Astrocyte (in vitro differentiated cells and primary cell): ENCODE data around the gene IBSP. TPM values are rescaled to one million over a fixed set of nuclear protein-coding genes. Genes with fewer than 3 reads are reported as not detected.

Experiments used
- DNase-seq: peaks from one replicate; pipeline ENCODE4 v3.0.0-alpha.2; 2010; ENCODE audit warnings: low read depth
- FAIRE-seq: peaks from 2 replicates; lab custom pipeline; 2011; peaks lifted over from hg19 to GRCh38; lab: Jason Lieb, UNC
- H2AFZ ChIP-seq: 2 replicates; pipeline ENCODE4 v1.6.0; 2012; ENCODE audit warnings: low read depth, low read length, inconsistent platforms
- H3K27ac ChIP-seq: 2 replicates; pipeline ENCODE4 v1.5.1; 2011; ENCODE audit warnings: low read depth, low read length, inconsistent platforms
- H3K27me3 ChIP-seq: 2 replicates; pipeline ENCODE4 v1.6.0; 2011; ENCODE audit warnings: low read length, inconsistent platforms; ENCODE audit not compliant: insufficient read depth
- H3K36me3 ChIP-seq: 2 replicates; pipeline ENCODE4 v1.5.1; 2011; ENCODE audit warnings: low read length, inconsistent platforms; ENCODE audit not compliant: insufficient read depth
- H3K4me1 ChIP-seq: 2 replicates; pipeline ENCODE4 v1.5.1; 2011; ENCODE audit warnings: low read length, inconsistent platforms; ENCODE audit not compliant: insufficient read depth
- H3K4me2 ChIP-seq: 2 replicates; pipeline ENCODE4 v1.6.0; 2012; ENCODE audit warnings: low read length, inconsistent platforms
- H3K4me3 ChIP-seq: 2 replicates; pipeline ENCODE4 v1.5.1; 2011; ENCODE audit warnings: low read depth, mild to moderate bottlenecking, low read length, inconsistent platforms; ENCODE audit not compliant: insufficient read depth
- H3K79me2 ChIP-seq: 2 replicates; pipeline ENCODE4 v1.6.0; 2012; ENCODE audit warnings: mild to moderate bottlenecking, low read length, inconsistent platforms; ENCODE audit not compliant: insufficient read depth
- H3K9ac ChIP-seq: 2 replicates; pipeline ENCODE4 v1.6.0; 2012; ENCODE audit warnings: mild to moderate bottlenecking, low read length, inconsistent platforms
- H3K9me3 ChIP-seq: 2 replicates; pipeline ENCODE4 v1.5.1; 2012; ENCODE audit warnings: low read depth, mild to moderate bottlenecking, low read length, inconsistent platforms; ENCODE audit not compliant: insufficient read depth
- H4K20me1 ChIP-seq: 2 replicates; pipeline ENCODE4 v1.6.0; 2012; ENCODE audit warnings: low read length, inconsistent platforms; ENCODE audit not compliant: insufficient read depth
- H3K27ac Mint-ChIP-seq: one replicate; pipeline ENCODE4 v1.8.0; 2021; ENCODE audit warnings: mild to moderate bottlenecking, mixed read lengths; ENCODE audit not compliant: unreplicated experiment
- H3K27me3 Mint-ChIP-seq: one replicate; pipeline ENCODE4 v1.8.0; 2021; ENCODE audit warnings: low read depth, mixed read lengths; ENCODE audit not compliant: unreplicated experiment
- H3K36me3 Mint-ChIP-seq: one replicate; pipeline ENCODE4 v1.8.0; 2021; ENCODE audit warnings: low read depth, mixed read lengths; ENCODE audit not compliant: unreplicated experiment
- H3K4me1 Mint-ChIP-seq: one replicate; pipeline ENCODE4 v1.8.0; 2021; ENCODE audit warnings: low read depth, mixed read lengths; ENCODE audit not compliant: unreplicated experiment
- H3K4me3 Mint-ChIP-seq: one replicate; pipeline ENCODE4 v1.8.0; 2021; ENCODE audit warnings: mild to moderate bottlenecking, moderate library complexity, mixed read lengths; ENCODE audit not compliant: unreplicated experiment
- H3K9me3 Mint-ChIP-seq: one replicate; pipeline ENCODE4 v1.8.0; 2021; ENCODE audit warnings: mild to moderate bottlenecking, mixed read lengths; ENCODE audit not compliant: unreplicated experiment
- CTCF ChIP-seq: IDR thresholded peaks from 2 replicates; pipeline ENCODE4 v1.5.1; 2011; ENCODE audit warnings: low read depth, mild to moderate bottlenecking, inconsistent platforms, low read length, moderate library complexity; ENCODE audit not compliant: insufficient read depth
- EZH2 ChIP-seq: IDR thresholded peaks from 2 replicates; pipeline ENCODE4 v1.6.1; 2012; ENCODE audit warnings: mild to moderate bottlenecking, low read length, inconsistent platforms; ENCODE audit not compliant: insufficient read depth
- total RNA-seq: library from RNA; stranded (reverse); gene quantifications from 2 replicates; pipeline ENCODE4 v1.2.1, GENCODE V29; 2021

The IBSP gene
- total RNA-seq, 1 donor from 2014 or later: not detected

- H3K9me3 Mint-ChIP-seq: no peaks in the 10 kb centered on the region
- H3K9me3 ChIP-seq: no peaks in the 10 kb centered on the region
- no peaks in the 10 kb centered on the region for H3K27me3 ChIP-seq
- H4K20me1 ChIP-seq: no peaks in the 10 kb centered on the region
- no peak for FAIRE-seq
- no peak overlapping the region for H3K4me3 Mint-ChIP-seq
- no peak overlapping the region for H3K9ac ChIP-seq
- TF ChIP-seq EZH2 (no peak), CTCF (no peak)
- no peak overlapping the region for H3K4me2 ChIP-seq
- H3K27ac ChIP-seq: no peak overlapping the region
- H3K36me3 ChIP-seq: no peaks in the 10 kb centered on the region
- H3K36me3 Mint-ChIP-seq: no peaks in the 10 kb centered on the region
- H3K27ac Mint-ChIP-seq: no peak overlapping the region
- DNase-seq: no peak
- H3K4me1 Mint-ChIP-seq: peaks cover 14% of the 10 kb centered on the region
- H3K79me2 ChIP-seq: no peaks in the 10 kb centered on the region
- no peak overlapping the region for H2AFZ ChIP-seq
- H3K4me3 ChIP-seq: no peak overlapping the region
- peaks cover 10% of the 10 kb centered on the region for H3K4me1 ChIP-seq
- H3K27me3 Mint-ChIP-seq: no peaks in the 10 kb centered on the region
Observed at GRCh38 chr4:87846226-87846625, 46.9 kb downstream of the IBSP start.

GRCh38 chr4:87848622-87849351 lies 49.4 kb downstream of the IBSP start:
- H3K9ac ChIP-seq: peak overlapping the region; percentile 13
- peaks cover 8% of the 10 kb centered on the region for H3K4me1 ChIP-seq
- FAIRE-seq (peak; percentile 86), DNase-seq (peak; percentile 37)
- H3K4me3 ChIP-seq: peak overlapping the region; percentile 5
- TF ChIP-seq CTCF: peak; percentile 50
- no peak for TF ChIP-seq EZH2
- H3K4me2 ChIP-seq: peak overlapping the region; percentile 81
- Mint-ChIP-seq H3K27ac (no peak overlapping the region), H3K4me3 (no peak overlapping the region), H3K36me3 (no peaks in the 10 kb centered on the region), H3K9me3 (no peaks in the 10 kb centered on the region), H3K27me3 (no peaks in the 10 kb centered on the region), H3K4me1 (peaks cover 8% of the 10 kb centered on the region)
- H2AFZ ChIP-seq: peak overlapping the region; percentile 68
- no peaks in the 10 kb centered on the region for H3K79me2 ChIP-seq
- no peaks in the 10 kb centered on the region for H3K9me3 ChIP-seq
- no peaks in the 10 kb centered on the region for H3K27me3 ChIP-seq
- H3K36me3 ChIP-seq: no peaks in the 10 kb centered on the region
- H4K20me1 ChIP-seq: no peaks in the 10 kb centered on the region
- H3K27ac ChIP-seq: no peak overlapping the region

- no peaks in the 10 kb centered on the region for H3K36me3 Mint-ChIP-seq
Observed at GRCh38 chr4:87849612-87850011, 50.3 kb downstream of the IBSP start.

More at GRCh38 chr4:87849612-87850011, 50.3 kb downstream of the IBSP start:
- H4K20me1 ChIP-seq: no peaks in the 10 kb centered on the region
- no peak overlapping the region for H2AFZ ChIP-seq
- FAIRE-seq: peak; percentile 5
- H3K27ac Mint-ChIP-seq: no peak overlapping the region
- no peaks in the 10 kb centered on the region for H3K9me3 ChIP-seq
- no peaks in the 10 kb centered on the region for H3K9me3 Mint-ChIP-seq
- no peak overlapping the region for H3K4me3 ChIP-seq
- DNase-seq: peak; percentile 31
- peak overlapping the region; percentile 26 for H3K4me2 ChIP-seq
- H3K27ac ChIP-seq: no peak overlapping the region
- no peaks in the 10 kb centered on the region for H3K27me3 ChIP-seq
- TF ChIP-seq CTCF (no peak), EZH2 (no peak)
- no peak overlapping the region for H3K4me3 Mint-ChIP-seq
- H3K9ac ChIP-seq: no peak overlapping the region
- H3K4me1 ChIP-seq: peaks cover 3% of the 10 kb centered on the region
- H3K4me1 Mint-ChIP-seq: peaks cover 4% of the 10 kb centered on the region
- no peaks in the 10 kb centered on the region for H3K79me2 ChIP-seq
- no peaks in the 10 kb centered on the region for H3K27me3 Mint-ChIP-seq
- H3K36me3 ChIP-seq: no peaks in the 10 kb centered on the region
